Measurements from ENCODE around the gene COL18A1. TPM values are rescaled to one million over a fixed set of nuclear protein-coding genes. Genes with fewer than 3 reads are reported as not detected.

COL18A1 gene
- total RNA-seq, 1 donor from 2014 or later, result 302 TPM

DNA sequence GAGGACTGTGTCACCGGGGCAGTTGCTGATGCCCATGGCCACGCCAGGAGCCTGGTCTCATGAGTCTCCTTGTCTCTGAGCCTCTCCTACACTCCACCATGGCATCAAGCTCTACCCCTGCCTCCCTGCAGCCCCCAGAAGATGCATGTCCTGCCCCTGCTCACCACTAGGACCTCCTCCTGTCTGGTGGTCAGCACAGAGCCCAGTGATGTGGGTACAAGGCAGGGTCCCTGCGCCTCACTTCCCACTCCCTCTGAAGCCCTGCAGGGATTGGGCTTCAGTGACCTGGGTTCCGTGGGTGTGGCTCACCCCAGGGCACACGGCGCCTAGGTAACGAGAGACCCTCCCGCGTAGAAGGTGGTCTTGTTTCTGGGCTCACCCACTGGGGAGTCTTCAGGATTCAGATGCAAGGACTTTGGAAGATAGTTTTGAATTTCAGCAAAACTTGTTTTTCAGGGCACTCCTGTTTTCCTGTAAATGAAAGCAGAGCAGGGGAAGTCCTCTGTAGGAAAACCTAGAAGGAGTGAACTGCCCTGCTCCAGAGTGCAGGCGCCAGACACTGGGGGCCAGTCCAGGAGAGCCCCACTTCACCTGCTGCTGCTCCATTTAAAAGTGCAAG is 2.8 kb downstream of the COL18A1 start:
- no peaks in the 10 kb centered on the region for H3K9me3 Mint-ChIP-seq
- TF ChIP-seq, protein P1, sequence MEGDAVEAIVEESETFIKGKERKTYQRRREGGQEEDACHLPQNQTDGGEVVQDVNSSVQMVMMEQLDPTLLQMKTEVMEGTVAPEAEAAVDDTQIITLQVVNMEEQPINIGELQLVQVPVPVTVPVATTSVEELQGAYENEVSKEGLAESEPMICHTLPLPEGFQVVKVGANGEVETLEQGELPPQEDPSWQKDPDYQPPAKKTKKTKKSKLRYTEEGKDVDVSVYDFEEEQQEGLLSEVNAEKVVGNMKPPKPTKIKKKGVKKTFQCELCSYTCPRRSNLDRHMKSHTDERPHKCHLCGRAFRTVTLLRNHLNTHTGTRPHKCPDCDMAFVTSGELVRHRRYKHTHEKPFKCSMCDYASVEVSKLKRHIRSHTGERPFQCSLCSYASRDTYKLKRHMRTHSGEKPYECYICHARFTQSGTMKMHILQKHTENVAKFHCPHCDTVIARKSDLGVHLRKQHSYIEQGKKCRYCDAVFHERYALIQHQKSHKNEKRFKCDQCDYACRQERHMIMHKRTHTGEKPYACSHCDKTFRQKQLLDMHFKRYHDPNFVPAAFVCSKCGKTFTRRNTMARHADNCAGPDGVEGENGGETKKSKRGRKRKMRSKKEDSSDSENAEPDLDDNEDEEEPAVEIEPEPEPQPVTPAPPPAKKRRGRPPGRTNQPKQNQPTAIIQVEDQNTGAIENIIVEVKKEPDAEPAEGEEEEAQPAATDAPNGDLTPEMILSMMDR (IDR thresholded peaks at IDR 0.05; ENCODE audit: unreplicated experiment), result no peak
- H3K4me3 Mint-ChIP-seq, result peak overlapping the region; percentile 68
- H3K27me3 Mint-ChIP-seq (ENCODE audit: low read depth), result peaks cover 15% of the 10 kb centered on the region
- H3K4me1 Mint-ChIP-seq, result peaks cover 68% of the 10 kb centered on the region
- DNase-seq (ENCODE audit: low spot score in 2 of 2, unreplicated experiment in 2 of 2), result no peak
- peak overlapping the region; percentile 91 for H3K27ac Mint-ChIP-seq
- H3K36me3 Mint-ChIP-seq, result no peaks in the 10 kb centered on the region

DNA sequence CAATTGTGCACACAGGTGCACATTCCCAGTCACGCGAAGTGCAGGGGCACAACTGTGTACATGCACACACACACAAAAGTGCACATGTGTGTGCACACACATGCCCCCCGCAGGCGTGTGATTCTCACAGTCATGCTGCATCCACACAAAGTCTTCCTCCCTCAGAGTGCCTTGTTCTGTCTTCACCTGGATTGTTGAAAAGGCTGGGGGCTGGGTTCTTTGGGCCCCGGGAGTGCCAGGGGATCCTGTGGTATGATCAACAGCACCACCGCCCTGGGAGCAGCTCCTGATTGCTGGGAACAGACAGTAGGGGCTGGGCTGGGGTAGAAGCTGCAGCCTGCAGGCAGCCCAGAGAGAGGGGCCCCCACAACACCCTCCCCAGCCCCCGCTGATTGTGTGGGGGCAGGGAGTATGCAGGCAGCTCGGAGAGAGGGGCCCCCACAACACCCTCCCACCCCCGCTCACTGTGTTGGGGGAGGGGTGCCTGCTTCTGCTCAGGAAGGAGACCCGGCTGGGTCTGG is 3.4 kb downstream of the COL18A1 start:
- Mint-ChIP-seq H3K27me3 (ENCODE audit: low read depth) (peaks cover 12% of the 10 kb centered on the region), H3K4me1 (peaks cover 73% of the 10 kb centered on the region), H3K36me3 (no peaks in the 10 kb centered on the region), H3K4me3 (peak overlapping the region; percentile 68), H3K27ac (peak overlapping the region; percentile 91), H3K9me3 (no peaks in the 10 kb centered on the region)
- DNase-seq (ENCODE audit: low spot score in 2 of 2, unreplicated experiment in 2 of 2), result no peak
- TF ChIP-seq, protein P1 (IDR thresholded peaks at IDR 0.05; ENCODE audit: unreplicated experiment), result no peak

DNA sequence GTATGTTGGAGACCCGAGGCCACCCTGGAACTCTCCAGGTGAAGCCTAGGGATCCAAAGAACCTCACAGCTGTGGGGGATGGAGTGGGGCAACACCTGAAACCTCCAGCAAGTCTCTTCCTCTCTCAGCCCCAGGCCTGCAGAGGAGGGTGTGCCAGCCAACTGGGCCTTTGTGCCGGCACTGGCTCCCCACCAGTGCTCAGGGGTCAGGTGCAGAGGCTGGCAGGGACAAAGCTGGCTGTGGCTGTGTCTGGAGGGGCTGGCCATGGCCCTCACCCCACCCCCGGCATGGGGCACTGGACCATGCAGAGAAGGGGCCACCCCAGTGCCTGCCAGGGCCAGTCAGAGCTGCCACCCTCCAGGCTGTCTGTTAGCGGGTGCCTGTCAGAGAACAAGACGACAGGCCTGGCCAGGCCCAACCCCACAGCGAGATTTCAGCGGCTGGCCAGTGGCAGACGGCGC is 3.9 kb downstream of the COL18A1 start:
- H3K4me3 Mint-ChIP-seq, result peak overlapping the region; percentile 8
- DNase-seq (ENCODE audit: low spot score in 2 of 2, unreplicated experiment in 2 of 2), result no peak
- H3K9me3 Mint-ChIP-seq, result no peaks in the 10 kb centered on the region
- H3K4me1 Mint-ChIP-seq, result peaks cover 73% of the 10 kb centered on the region
- H3K36me3 Mint-ChIP-seq, result no peaks in the 10 kb centered on the region
- TF ChIP-seq, protein P1 (IDR thresholded peaks at IDR 0.05; ENCODE audit: unreplicated experiment), result no peak
- peak overlapping the region; percentile 53 for H3K27ac Mint-ChIP-seq
- peaks cover 8% of the 10 kb centered on the region for H3K27me3 Mint-ChIP-seq (ENCODE audit: low read depth)

DNA sequence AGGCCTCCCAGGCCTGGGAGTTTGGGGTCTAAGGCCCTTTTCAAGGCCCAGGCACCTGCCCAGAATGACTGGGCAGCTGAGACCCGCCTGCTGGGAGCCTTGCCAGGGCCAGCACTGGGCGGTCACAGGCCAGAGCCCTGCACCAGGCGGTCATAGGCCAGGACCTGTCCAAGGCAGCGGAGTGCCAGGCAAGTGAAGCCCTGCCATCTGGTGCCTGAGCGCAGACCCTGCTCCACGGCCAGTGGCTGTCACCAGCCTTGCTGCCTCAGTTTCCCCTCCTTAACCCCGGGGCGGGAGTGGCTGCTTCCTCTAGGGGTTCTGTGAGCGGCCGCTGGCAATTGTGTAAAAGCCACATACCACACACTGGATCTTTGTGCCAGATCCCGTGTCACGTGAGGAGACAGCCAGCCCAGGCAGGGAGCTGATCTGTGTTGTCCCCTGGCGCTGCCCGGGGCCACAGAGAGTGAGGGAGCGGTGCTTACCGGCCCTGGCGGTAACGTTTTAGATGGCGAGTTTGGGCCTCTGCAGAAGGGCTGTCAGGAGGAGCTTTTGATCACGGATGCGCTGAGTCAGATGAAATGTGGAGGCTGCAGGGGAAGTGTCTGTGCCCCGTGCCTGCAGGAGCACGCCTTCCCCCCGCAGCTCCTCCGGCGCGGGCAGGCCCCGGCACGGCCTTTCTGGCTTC is 4.6 kb downstream of the COL18A1 start:
- peak overlapping the region; percentile 31 for H3K4me3 Mint-ChIP-seq
- no peaks in the 10 kb centered on the region for H3K36me3 Mint-ChIP-seq
- H3K27me3 Mint-ChIP-seq (ENCODE audit: low read depth), result peaks cover 2% of the 10 kb centered on the region
- no peak for DNase-seq (ENCODE audit: low spot score in 2 of 2, unreplicated experiment in 2 of 2)
- TF ChIP-seq, protein P1 (IDR thresholded peaks at IDR 0.05; ENCODE audit: unreplicated experiment), result no peak
- no peaks in the 10 kb centered on the region for H3K9me3 Mint-ChIP-seq
- peak overlapping the region; percentile 82 for H3K27ac Mint-ChIP-seq
- peaks cover 73% of the 10 kb centered on the region for H3K4me1 Mint-ChIP-seq

DNA sequence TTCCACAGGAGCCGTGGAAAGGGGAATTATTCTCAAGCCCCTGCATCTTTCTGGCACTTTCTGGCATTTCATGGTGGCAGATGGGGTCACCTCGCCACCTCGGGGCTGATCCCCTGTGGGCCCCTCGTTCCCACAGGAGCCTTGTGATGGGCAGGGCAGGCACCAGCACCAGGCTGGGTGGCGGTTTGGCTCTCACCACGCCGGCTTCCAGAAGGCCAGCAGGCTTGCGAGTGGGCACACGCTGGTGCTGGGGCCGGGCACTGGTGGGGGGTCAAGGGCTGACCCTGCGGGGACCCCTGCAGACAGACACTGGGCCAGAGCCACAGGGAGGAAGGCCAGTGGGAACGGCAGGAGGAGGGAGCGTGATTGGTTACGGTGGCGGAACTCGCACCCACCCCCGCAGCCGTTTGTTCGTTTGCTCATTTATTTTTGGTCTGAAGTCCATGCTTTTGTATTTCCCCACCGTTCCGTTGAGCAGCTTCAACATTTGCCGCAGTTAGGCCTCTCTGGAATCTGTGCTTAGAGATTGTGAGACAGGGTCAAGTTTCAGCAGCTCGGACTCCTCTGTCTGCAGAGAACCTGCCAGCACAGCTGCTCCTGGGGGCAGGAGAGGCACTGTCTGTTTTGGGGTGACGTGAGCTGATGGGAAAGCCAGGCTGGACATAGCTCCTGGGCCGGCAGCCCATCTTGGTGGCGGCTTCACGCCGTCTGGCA is 5.3 kb downstream of the COL18A1 start:
- Mint-ChIP-seq H3K4me1 (peaks cover 75% of the 10 kb centered on the region), H3K27me3 (ENCODE audit: low read depth) (peaks cover 2% of the 10 kb centered on the region), H3K9me3 (no peaks in the 10 kb centered on the region), H3K27ac (peak overlapping the region; percentile 83), H3K4me3 (peak overlapping the region; percentile 18), H3K36me3 (no peaks in the 10 kb centered on the region)
- DNase-seq (ENCODE audit: low spot score in 2 of 2, unreplicated experiment in 2 of 2), result no peak
- TF ChIP-seq, protein P1 (IDR thresholded peaks at IDR 0.05; ENCODE audit: unreplicated experiment), result no peak

Data from mesothelial cell of epicardium (in vitro differentiated cells).